Pancreas (tissue), 10 donors: ENCODE measurements around the gene LIPT1. TPM values are rescaled to one million over a fixed set of nuclear protein-coding genes. Genes with fewer than 3 reads are reported as not detected.

Source experiments
- ATAC-seq, 4 donors: fragments of 200-7000 bp; cut with Tn5 transposase; one replicate each; pipeline versions ENCODE4 v1.8.0 to v1.9.1; 2020; ENCODE audit warnings: mild to moderate bottlenecking in 4 of 4, moderate library complexity in 4 of 4
- DNase-seq, 6 donors: peaks; one replicate each; pipeline ENCODE4 v3.0.0-alpha.2; 2020
- FAIRE-seq: peaks from 2 replicates; lab custom pipeline; 2012; peaks lifted over from hg19 to GRCh38; lab: Jason Lieb, UNC
- H3K27ac ChIP-seq, 4 donors: fragments of 200-600 bp; sonication (generic); 1 replicate in 3 of 4; 2 replicates in 1 of 4; pipeline versions ENCODE4 v1.5.0 to v1.8.0; 2020
- H3K27me3 ChIP-seq, 4 donors: fragments of 200-600 bp; one replicate each; pipeline ENCODE4 v1.8.0; 2021
- H3K36me3 ChIP-seq, 3 donors: fragments of 200-600 bp; sonication (generic) in 1 of 3; one replicate each; pipeline versions ENCODE4 v1.5.0 to v1.8.0; 2020 to 2021
- H3K4me1 ChIP-seq, 3 donors: fragments of 200-600 bp; one replicate each; pipeline ENCODE4 v1.8.0; 2021
- H3K4me3 ChIP-seq, 4 donors: fragments of 200-600 bp; sonication (generic) in 2 of 4; one replicate each; pipeline versions ENCODE4 v1.5.0 to v1.8.0; 2020 to 2021
- H3K9me3 ChIP-seq, 4 donors: fragments of 200-600 bp; one replicate each; pipeline ENCODE4 v1.8.0; 2021
- WGBS, 2 donors: extraction: QIAGEN DNeasy Blood & Tissue Kit; methylation state at CpG; one replicate each; pipeline ENCODE4 v1.1.7; 2013; 5-methylcytosine and 5-hydroxymethylcytosine counted together
- intact Hi-C, 3 donors: fragments of 100-400 bp; cut with DNase I; formaldehyde crosslinking; loops; one replicate each; pipeline versions ENCODE4 v1.11.1 to v1.14.2; 2022
- polyA plus RNA-seq, 2 donors: library from polyadenylated mRNA; stranded (reverse); fragments of 200-250 nt; gene quantifications; one replicate each; pipeline ENCODE4 v1.2.3, GENCODE V29; 2013
- total RNA-seq, 6 donors: library from RNA; stranded (reverse); fragmentation: NEBNext Ultra II Directional in 4 of 6; extraction: Animal tissue kit (Norgen Biotek cat#: 25700) in 4 of 6; gene quantifications; one replicate each; pipeline versions ENCODE4 v1.2.1 to v1.2.4, GENCODE V29; 2021 to 2023
- TF ChIP-seq, protein P1 (sequence below), 4 donors: fragments of 200-600 bp; sonication (generic) in 3 of 4; IDR thresholded peaks; one replicate each; pipeline versions ENCODE4 v1.5.0 to v1.8.0; 2021; ENCODE audit warnings: antibody characterized with exemption in 4 of 4
- donor health status: healthy with polysubstance abuse.
- donor health status: DM: no; HTN: no; CAD: no; lungs with moderate emphysema.
- donor health status: DM: no; HTN: no; CAD: no.
- donor health status: control.
- donor health status: control.
- donor health status: Bipolar disorder and iron deficiency.
- donor health status: DM: yes; HTN: yes; CAD: no.
- donor health status: DM: no; HTN: no; CAD: no.
- donor health status: DM: no; HTN: no; CAD: no.
- donor health status: DM: yes; HTN: yes; CAD: no.

LIPT1 gene
- total and polyA plus RNA-seq, 8 donors, result 3.1 to 10.5 (median 4.1) TPM

DNA sequence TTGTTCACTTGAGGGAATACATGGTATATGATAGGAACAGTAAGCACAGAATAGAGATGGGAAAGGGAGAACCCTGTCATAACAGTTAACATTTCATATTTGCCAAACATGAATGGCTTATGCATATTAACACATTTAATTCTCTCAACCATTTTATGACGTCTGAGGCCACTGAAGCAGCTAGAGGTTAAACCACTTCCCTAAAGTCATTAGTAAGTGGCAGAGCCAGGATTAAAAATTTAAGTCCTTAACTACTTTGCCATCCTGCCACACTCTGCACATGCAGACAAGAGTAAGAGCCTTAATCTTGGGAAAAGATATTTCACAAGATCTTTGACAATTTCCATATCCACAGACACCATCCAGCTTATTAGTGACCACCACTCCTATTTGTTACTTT is 2.1 kb downstream of the LIPT1 start:
- Histone ChIP-seq H3K9me3 (no peaks in the 10 kb centered on the region), H3K4me1 (peaks cover 0 to 5% (median 4%) of the 10 kb centered on the region in 3 donors), H3K36me3 (no peaks in the 10 kb centered on the region), H3K27me3 (no peaks in the 10 kb centered on the region), H3K4me3 (no peak overlapping the region), H3K27ac (no peak overlapping the region)
- ATAC-seq (no peak), FAIRE-seq (no peak), DNase-seq (no peak)
- 78 to 86% methylated on average over 1 of the region's 1 CpG for WGBS, 2 donors
- intact Hi-C loops, result no loop called here
- TF ChIP-seq, protein P1, sequence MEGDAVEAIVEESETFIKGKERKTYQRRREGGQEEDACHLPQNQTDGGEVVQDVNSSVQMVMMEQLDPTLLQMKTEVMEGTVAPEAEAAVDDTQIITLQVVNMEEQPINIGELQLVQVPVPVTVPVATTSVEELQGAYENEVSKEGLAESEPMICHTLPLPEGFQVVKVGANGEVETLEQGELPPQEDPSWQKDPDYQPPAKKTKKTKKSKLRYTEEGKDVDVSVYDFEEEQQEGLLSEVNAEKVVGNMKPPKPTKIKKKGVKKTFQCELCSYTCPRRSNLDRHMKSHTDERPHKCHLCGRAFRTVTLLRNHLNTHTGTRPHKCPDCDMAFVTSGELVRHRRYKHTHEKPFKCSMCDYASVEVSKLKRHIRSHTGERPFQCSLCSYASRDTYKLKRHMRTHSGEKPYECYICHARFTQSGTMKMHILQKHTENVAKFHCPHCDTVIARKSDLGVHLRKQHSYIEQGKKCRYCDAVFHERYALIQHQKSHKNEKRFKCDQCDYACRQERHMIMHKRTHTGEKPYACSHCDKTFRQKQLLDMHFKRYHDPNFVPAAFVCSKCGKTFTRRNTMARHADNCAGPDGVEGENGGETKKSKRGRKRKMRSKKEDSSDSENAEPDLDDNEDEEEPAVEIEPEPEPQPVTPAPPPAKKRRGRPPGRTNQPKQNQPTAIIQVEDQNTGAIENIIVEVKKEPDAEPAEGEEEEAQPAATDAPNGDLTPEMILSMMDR (IDR thresholded peaks at IDR 0.05), result no peak

DNA sequence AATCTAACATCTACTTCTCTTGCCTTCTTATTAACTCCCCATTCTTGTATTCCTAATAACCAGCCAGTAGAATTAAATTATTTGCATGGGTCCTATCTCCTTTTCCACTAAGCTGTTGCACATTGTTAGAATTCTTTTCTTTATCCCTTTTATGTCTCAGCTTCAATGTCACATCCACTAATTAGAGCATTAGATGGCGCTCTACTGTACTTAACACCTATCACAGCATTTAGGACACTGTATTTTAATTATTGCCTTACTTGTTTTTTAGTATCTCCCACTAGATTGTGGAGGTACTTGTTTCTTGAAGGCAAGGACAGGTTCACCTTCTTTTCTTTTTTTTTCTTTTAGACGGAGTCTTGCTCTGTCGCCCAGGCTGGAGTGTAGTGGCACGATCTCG is 3.8 kb downstream of the LIPT1 start:
- 93 to 95% methylated on average over 5 of the region's 5 CpGs for WGBS, 2 donors
- Histone ChIP-seq H3K9me3 (no peaks in the 10 kb centered on the region), H3K4me1 (peaks cover 0 to 4% (median 4%) of the 10 kb centered on the region in 3 donors), H3K36me3 (no peaks in the 10 kb centered on the region), H3K27ac (no peak overlapping the region), H3K27me3 (no peaks in the 10 kb centered on the region), H3K4me3 (no peak overlapping the region)
- DNase-seq (no peak), FAIRE-seq (no peak), ATAC-seq (no peak)
- TF ChIP-seq, protein P1 (IDR thresholded peaks at IDR 0.05), result no peak
- intact Hi-C loops, result no loop called here

DNA sequence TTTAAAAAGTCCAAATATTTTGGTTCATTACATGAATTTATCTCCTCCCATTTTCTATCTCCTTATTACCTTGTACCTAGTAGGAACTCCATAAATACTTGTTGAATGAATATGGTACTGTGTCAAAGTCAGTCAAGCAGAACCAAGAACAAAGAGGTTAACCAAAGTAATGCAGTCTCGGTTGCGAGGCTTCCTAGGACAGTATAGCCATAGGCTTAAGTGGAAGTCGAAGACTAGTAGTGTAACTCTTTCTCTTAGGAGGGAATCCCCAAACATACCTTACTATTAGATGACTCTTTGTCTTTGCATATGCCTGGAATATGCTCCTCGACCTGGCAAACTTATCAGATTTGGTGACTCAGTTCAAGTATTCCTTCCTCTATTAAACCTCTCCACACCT is 4.8 kb downstream of the LIPT1 start:
- FAIRE-seq, result no peak

DNA sequence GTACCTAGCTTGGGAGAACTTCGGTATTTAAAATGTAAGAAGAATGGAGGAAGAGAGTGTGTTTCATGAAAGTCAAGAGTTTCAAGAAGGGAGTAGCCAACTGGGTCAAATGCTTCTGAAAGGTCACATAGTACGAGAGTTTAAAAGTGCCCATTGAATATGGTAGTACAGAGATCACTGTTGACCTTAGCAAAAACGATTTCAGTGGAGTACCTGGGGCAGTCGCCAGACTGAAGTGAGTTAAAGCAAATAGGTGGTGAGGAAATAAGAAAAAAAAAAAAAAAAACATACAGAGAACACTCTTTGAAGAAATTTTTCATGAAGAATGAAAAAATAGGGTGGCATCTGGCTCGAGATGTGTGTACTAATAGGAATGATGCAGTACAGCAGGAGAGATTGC is 11.5 kb downstream of the LIPT1 start:
- intact Hi-C loops, result no loop called here
- ATAC-seq, result no peak
- H3K4me1 ChIP-seq, result no peaks in the 10 kb centered on the region
- no peaks in the 10 kb centered on the region for H3K27me3 ChIP-seq
- no peak for FAIRE-seq
- WGBS, 2 donors, result 80 to 82% methylated on average over 5 of the region's 5 CpGs
- no peak for DNase-seq
- H3K4me3 ChIP-seq, result no peak overlapping the region
- TF ChIP-seq, protein P1 (IDR thresholded peaks at IDR 0.05), result no peak
- H3K9me3 ChIP-seq, result no peaks in the 10 kb centered on the region
- peaks cover 0 to 20% (median 7%) of the 10 kb centered on the region in 3 donors for H3K36me3 ChIP-seq
- H3K27ac ChIP-seq, result no peak overlapping the region

More for the DNA sequence above, 4.8 kb downstream of the LIPT1 start:
- no peak overlapping the region for H3K27ac ChIP-seq
- H3K4me1 ChIP-seq, result peaks cover 0 to 4% (median 0%) of the 10 kb centered on the region in 3 donors
- no peaks in the 10 kb centered on the region for H3K36me3 ChIP-seq
- DNase-seq (no peak), ATAC-seq (no peak)
- intact Hi-C loops, result no loop called here
- TF ChIP-seq, protein P1 (IDR thresholded peaks at IDR 0.05), result no peak
- WGBS, 2 donors, result 85 to 91% methylated on average over 4 of the region's 4 CpGs
- no peaks in the 10 kb centered on the region for H3K27me3 ChIP-seq
- no peaks in the 10 kb centered on the region for H3K9me3 ChIP-seq
- H3K4me3 ChIP-seq, result no peak overlapping the region

DNA sequence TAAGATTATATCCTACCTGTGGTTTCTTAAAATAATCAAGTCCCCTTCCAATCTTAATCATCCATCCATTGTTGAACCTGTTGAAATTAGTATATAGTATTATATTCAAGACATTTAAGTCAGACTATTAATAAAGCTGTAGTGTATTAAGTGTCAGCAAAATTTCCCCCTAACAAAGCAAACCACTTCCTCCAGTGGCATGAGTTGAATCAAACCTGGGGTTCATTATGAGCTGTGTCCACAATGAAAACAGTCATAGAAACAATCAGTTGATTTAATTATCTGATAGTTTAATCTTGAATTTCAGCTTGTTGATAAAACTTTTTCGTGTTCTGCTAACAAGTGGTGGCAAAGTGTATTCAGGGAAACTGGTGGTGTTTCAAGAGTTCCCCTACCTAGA is 14.8 kb downstream of the LIPT1 start:
- Histone ChIP-seq H3K4me3 (no peak overlapping the region), H3K4me1 (no peaks in the 10 kb centered on the region), H3K36me3 (peaks cover 0 to 20% (median 7%) of the 10 kb centered on the region in 3 donors), H3K27ac (no peak overlapping the region), H3K27me3 (no peaks in the 10 kb centered on the region), H3K9me3 (no peaks in the 10 kb centered on the region)
- 36 to 53% methylated on average over 1 of the region's 1 CpG for WGBS, 2 donors
- FAIRE-seq (no peak), ATAC-seq (no peak), DNase-seq (no peak)
- TF ChIP-seq, protein P1 (IDR thresholded peaks at IDR 0.05), result no peak
- intact Hi-C loops, result no loop called here
